Stimulated activated CD8-positive, alpha-beta memory T cell treated with anti-CD3 and anti-CD28 coated beads, Interleukin-12 subunit alpha, Interleukin-12 subunit beta, amount 100 ng/mL, for 24 hours (primary cell): ENCODE data around the gene GCFC2.
"Not testable (repeated sequence)": the region's sequence is repeated elsewhere in the genome, so short reads cannot be mapped to it uniquely, and the experiment has no call there.

ENCODE experiments used
- DNase-seq: peaks from one replicate; pipeline ENCODE4 v3.0.0-alpha.2; 2020; ENCODE audit errors: extremely low read depth

Gene GCFC2

DNA sequence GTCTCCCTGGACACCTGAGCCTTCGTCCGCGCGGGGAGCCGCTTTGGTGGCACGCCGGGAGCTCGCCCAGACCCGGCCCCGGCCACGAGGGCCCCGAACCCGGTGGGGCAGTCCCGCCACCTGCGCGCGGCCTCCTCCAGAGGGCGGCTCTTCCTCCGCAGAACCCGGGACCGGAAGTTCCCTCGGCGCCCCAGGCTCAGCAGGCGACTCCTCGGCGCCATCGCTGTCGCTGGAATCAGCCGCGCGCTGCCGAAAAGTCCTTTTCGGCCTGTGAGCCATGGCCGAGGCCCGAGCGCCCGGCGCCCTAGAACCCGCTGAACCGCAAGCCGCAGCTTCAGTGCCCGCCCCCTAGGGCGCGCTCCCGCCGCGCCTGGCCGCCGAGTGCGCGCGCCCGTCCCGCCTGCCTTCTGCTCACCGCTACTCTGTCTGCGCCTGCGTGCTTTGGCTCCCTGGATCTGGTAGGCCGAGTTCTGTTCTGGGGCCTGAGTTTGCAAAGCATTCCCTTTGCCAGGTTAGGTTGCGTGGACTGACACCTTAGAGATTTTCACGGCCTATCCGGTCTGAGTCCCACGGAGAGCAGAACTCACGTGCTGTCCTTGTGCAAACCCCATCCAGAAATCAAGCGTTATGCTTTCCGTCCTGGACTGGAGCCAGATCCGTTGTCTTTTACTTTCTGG lies at the start of gene GCFC2:
GCFC2 (minus strand) TSS at position 339 of the 677 bp plus-strand sequence; CDS start at position 279, 60 bp downstream.
- peak; percentile 58 for DNase-seq

DNA sequence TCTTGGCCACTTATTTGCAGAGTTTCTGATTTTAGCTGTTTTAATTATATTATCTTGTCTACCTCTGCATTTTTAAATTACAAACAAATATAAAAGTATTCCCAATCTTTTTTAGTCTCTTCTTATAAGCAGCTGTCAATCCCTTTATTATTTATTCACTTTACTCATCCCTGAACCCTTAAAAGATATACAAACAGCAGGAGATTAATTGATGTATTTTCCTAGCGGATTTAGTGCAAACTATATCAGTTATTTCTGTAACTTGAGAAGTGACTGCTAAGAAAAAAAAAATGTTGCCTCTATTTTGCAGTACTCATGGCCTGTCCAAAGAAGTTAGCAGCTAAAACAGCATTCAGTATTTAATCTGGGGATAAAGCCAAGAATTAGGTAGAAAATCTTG lies 42.1 kb upstream of the GCFC2 start:
- DNase-seq, result no peak

DNA sequence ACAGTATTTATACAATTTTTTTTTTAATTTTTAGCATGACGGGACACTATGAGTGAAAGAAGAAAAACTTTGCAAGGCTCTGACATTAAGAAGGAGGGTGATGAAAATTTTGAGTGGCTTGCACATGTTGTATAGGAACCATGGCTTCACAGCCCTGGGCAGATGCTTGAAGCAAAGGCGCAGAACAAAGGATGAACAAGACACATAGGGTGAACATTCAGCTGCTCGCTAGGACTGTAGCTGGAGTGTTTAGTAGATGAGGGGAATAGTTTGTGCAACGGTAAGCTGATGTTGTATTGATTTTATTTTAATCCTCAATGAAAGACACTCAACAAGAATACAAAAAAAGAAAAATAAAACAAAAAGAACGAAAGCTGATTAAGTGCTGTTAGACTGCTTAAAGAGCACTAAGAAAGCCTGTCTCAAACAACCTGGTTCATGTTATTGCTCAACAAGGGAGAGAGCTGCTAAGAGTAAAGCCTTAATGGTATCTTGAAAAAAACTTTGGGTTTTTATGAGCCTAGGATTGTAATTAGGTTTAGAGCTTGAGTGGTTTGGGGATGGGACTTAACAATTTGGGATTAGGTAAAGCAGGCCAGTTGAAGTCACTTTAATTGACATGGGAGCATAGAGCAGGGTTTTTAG lies 41.2 kb upstream of the GCFC2 start:
- no peak for DNase-seq

DNA sequence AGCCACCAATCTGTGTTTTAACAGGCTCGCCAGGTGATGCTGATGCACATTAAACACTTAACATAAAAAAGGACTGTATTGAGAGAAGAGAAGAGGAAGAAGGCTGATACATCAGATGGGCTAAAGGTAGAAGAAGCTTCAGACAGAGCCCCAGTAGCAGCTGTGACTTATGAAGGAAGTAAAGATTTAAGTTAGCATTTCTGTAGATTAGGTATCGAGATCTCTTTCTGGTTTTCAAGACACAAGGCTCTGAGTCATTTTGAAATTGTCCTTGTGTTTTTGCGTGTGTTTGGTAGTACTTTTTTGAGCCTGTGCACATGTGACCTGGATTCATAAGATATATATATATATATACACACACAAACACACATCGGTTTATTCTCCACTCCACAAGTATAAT lies 40.6 kb upstream of the GCFC2 start:
- no peak for DNase-seq

DNA sequence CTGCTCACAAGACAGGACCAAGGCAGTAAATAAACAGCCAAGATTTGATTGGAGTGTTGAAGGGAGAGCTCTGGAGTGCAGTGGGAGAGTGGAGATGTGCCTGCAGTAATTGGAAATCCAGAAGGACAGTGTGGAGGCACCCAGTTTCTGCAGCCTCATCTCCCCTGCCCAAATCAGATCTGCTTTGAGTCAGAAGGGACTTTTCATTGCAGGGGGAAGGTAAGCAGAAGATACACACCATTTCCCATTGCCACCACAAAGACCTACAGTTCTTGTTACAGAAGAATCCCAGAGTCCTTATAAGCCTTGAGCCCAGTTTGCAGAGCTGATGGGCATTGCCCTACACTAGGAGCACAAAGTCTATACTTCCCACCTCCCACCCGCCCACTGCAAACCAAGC lies 27.2 kb upstream of the GCFC2 start:
- DNase-seq, result no peak

DNA sequence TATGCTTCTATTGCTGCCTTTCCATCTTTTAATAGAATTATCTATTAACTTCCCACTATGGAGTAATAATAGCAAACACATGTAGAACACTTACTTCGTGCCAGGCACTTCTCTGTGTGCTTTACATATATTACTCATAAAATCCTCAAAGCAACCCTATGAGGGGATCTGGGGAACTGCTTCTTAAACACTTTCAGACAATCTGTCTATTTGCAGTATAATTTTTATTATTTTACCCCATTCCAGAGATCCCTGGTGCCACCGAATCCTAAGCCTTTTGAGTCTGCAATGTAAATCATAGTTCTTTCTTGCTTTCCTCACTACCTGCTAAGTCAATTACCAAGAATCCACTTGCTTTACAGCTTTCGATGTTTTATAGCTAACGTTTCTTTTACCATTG lies 25.6 kb upstream of the GCFC2 start:
- no peak for DNase-seq

DNA sequence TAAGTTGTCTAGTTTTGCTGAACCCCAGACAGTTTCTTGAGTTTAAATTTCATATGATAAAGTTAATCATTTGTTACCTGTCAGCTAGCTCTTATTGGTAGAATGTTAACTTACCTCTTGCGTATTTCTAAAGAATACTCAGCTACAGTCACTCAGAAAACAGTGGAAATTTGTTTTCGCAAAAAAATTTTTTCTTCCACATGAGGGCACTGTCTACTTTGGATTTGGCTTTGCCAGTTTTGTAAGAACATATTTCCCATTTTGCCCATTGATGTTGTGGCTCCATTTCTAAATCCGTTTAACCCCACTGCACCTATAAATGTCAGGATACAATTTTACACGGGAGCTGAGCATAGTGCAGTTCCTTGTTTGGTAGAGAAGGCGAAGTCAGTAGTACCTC lies 19.1 kb upstream of the GCFC2 start:
- no peak for DNase-seq

DNA sequence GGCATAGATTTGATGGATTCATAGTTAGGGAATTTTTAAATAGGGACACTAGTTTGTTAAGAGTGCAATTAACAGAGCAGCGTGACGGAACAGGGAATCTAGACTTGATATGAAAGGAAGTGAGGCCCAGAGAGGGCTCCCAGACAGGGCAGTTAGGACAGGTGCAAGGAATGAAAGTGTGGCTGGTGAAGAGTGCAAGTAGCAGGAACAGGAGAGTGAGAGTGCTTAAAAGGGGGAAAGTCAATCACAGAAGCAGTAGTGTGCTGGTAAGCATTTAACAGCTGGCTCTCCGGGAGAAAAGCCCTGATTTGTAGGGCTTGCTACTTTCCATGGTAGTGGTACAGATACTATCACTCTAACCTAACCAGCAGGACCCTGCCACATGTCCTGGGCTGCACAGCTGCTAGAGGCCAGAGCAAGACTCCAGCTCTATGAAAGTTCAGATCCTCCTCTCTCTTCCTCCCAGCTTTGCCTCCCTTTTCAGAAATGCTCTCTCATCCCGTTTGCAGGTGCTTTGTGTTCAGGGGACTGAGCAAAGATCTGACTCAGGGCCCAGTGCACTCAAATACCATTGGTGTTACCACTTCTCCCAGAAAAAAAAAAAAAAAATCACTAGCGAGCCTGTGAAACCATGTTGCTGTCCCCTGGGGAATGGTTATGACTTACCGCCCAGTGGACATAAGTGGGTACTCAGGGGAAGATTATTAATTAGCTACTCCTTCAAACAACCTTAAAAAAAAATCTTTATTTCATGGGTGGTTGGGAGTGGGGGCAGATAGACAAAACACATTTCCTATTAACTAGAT lies 18.1 kb upstream of the GCFC2 start:
- DNase-seq, result no peak

DNA sequence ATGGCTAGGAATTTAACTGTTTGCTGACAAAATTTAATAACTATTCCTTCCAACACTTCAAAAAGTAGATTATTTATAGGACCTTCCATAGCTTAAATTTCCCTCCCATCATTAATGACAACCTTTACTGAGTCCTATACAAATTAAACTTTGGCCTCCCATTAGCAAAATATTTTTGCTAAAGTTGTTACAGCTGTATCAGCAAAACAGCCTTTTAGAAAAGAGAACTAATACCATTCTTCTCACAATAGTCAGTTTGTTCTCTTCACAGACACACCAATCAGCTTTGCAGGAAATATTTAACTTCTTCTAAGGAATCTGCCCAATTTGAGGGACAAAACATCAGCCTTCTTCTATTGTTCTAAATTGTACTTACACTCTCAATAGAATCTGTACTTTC lies 12.0 kb upstream of the GCFC2 start:
- DNase-seq, result no peak

DNA sequence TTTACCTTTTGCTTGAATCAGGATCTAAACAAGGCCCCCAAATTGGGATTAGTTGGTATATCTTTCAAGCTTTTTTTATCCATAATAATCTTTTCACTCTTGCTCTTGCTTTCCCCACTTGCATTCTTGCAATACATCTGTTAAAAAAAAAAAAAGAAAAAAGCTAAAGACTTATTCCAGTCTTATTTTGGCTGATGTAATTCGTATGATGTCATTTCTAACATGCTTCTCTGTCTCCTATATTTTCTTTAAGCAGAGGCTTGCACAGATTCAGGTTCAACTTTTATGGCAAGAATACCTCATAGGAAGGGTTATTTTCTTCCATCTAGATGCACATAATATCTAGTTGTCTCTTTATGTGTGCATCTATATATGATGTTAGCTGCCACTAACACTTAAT lies 9.8 kb upstream of the GCFC2 start:
- no peak for DNase-seq

DNA sequence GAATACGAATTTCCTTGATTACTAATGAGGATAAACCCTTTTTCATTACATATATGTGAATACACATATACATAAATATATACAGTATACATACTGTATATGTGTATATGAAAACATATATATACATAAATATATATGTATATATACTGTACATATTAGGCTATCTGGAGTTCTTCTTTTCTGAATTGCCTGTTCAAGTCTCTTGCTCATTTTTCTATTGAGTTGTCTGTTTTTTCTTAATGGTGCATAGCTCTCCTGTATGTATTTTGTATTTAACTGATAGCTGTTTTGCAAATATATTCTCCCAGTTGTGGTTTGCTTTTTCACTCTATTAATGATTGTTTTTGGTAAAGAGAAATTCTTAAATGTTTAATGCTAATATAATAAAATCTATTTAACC lies 8.9 kb upstream of the GCFC2 start:
- no peak for DNase-seq

DNA sequence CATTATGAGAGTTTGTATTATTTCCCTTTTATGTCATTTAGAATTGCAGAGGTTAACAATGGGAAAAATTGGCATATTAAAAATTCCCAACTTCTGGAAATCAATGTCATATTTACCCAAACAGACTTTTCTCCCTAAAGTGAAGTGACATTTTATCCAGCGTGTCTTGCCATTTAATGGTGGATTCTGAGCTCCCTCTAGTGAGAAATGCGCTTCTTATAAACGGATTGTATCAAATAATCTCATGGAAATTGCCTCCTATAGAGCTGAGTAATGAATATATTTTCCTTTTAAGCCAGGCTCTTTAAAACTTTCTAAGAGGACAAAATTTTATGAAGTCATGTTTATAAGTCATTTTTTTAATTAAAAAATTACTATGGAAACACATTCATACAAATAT lies 5.7 kb upstream of the GCFC2 start:
- DNase-seq, result no peak

DNA sequence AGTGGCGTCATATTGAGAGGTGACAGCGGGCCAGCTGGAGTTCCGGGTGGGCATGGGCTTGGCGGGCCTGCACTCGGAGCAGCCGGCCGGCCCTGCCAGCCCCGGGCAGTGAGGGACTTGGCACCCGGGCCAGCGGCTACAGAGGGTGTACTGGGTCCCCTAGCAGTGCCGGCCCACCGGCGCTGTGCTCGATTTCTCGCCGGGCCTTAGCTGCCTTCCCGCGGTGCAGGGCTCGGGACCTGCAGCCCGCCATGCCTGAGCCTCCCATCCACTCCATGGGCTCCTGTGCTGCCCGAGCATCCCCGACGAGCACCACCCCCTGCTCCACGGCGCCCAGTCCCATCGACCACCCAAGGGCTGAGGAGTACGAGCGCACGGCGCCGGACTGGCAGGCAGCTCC lies 875 bp upstream of the GCFC2 start:
- not testable (repeated sequence) for DNase-seq

DNA sequence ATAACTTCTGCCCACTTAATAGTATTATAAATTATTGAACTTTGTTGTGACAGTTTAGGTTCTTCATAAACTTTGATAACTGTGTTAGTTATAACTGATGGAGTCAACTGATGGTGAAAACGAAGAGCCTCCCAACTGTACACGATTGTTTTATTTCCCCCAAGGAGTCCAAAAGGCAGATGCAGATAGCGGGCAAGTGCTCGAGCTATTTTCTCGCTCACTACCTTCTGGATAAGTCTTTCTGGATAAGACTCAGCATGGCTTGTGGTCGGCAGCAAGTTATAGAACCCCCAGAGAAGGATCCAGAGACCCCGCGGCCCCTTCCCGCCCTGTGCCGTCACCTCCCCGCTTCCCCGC lies 517 bp downstream of the GCFC2 start:
- no peak for DNase-seq

DNA sequence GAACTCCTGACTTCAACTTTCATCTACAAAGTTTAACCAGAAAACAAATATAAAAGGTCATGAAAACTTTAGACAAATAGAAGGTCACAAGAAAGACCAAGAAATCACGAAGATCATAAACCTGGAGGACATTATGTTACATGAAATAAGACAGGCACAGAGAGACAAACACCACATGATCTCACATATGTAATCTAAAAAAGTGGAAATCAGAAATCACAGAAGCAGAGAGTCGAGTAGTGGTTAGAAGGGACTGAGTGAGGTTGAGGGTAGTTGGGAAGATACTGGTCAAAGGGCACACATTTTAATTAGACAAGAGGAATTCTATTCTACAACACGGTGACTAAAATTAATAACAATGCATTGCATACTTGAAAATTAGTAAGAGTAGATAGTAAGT lies 1.4 kb downstream of the GCFC2 start:
- no peak for DNase-seq

DNA sequence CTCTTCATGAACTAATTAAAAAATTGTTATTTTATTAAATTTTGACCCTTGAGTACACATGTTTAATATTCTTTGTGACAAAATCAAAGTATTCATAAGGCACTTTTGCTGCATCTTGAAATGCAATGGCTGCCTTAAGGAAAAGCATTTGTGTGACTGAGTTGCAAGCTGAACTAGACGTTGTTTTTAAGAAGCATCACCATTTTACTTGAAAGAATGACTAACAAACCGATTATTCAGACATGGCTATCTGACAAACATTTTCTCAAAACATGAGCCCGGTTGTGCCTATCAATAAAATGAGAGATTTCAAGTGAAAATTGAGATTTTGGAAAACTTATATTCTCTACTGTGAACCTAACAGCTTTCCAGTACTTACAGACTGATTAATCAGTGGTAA lies 2.8 kb downstream of the GCFC2 start:
- DNase-seq, result no peak

DNA sequence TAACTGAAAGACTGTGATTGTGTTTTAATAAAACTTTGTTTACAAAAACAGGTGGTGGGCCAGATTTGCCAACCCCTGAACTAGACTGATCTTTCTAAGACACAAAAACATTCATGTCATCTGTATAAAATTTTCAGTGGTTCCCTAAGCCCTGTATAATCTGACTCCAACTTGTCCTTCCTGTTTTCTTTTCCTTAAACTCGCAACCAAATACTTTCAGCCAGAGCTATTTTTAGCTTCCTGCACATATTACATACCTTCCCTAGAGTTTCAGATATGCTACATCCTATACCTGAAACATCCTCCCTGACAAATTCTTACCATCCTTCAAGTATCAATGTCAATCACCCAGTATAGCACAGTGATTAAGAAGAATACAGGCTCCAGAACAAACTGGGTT lies 4.8 kb downstream of the GCFC2 start:
- no peak for DNase-seq

DNA sequence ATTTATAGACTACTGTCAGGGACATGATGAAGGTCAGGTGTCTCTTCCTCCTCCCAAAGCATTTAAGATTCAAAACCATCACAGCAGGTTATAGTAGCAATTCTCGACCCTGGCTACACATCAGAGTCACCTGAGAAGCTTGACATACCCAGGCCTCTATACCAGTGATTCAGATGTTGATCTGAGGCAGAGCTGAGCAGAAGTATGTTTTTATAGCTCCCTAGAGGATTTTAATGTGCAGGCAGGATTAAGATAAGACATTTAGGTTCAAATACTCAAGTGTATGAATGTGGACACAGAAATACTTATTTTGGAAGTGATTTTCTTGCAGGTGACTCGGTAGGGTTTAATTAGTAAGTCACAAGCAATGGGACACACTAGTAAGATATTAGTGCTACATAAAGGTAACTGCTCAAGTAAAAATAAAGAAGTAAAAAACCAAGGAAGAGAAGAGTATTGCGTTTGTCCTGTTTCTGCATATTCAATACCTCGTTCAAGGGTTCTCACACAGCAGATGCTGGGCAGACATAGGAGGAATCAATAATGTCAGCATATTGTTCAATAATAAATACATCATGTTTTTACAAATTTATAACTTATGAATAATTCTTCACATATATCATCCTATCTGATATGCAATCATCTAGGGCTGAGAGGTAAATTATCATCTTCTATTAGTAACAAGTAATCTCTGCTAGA lies 7.0 kb downstream of the GCFC2 start:
- no peak for DNase-seq

DNA sequence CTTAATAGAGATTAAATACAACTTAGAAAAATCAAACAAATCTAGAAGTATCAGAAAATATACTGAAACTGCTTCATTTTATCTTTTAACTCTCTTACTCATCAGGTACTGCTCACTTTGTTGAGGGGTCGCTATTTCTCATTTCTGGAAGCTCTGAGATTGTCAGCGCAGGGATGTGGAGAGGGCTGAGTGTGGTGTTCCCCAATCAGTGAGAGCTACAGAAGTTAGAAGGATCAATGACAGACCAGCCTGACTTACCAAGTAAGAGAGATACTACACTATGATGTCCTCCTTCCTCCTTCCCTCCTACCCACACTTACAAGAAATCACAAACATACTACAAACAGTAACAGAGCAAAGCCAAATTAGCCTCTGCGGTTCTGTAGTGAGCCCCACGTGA lies 8.1 kb downstream of the GCFC2 start:
- DNase-seq, result no peak

DNA sequence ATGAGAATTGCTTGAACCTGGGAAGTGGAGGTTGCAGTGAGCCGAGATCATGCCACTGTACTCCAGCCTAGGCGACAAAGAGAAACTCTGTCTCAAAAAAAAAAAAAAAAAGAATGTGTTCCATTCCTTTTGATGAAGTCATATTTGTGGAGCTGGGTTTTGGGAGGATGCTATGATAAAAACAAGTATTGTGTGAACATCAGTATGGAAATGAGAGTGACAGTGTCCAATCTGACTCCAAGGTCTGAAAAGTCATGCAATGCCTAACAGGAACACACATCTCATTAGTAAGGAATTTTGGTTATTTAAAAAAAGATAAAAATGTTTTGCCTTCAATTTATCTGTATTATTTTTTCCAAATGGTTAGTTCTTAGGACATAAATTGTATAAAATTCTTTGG lies 11.8 kb downstream of the GCFC2 start:
- DNase-seq, result no peak

DNA sequence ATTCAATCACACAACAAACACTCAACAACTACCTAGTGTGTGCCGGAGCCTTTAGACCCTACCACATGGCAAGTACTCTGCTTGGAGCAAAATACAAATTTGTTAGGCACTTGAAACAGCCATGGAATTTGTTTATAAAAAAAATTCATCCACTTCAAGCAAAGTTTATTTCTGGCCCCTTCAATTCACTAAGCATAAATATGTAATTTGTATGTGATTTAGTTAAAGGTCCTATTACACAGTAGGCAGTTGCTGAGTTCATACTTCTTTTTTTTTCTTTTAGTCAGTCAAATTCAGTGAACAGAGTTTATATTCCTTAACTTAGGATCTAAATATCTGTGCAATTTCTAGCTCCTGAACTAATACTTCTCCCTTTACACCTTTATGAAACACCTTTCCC lies 22.5 kb downstream of the GCFC2 start:
- no peak for DNase-seq

DNA sequence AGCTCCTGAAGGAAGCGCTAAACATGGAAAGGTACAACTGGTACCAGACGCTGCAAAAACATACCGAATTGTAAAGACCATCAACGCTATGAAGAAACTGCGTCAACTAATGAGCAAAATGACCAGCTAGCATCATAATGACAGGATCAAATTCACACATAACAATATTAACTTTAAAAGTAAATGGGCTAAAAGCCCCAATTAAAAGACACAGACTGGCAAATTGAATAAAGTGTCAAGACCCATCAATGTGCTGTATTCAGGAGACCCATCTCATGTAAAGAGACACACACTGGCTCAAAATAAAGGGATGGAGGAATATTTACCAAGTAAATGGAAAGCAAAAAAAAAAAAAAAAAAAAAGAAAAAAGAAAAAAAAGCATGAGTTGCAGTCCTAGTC lies 27.3 kb downstream of the GCFC2 start:
- not testable (repeated sequence) for DNase-seq

DNA sequence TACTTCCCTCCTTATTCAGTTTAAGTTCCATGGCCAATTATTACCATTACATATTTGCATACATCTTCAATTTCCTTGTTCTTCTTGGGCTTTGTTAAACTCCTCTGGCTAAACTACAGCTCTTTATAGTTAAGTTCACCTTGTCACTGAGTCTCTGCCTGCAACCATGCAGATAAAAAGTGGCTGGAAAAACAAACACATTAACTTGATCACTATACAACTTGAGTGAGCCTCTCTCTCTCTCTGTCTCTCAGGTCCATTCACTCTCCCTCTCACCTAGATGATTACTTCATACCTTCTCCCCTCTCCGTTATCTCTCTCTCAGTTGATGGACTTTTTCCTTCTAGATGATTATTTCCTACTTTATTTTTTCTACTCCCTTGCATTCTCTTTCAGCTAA lies 30.3 kb downstream of the GCFC2 start:
- DNase-seq, result no peak
